Esophagus muscularis mucosa (tissue), 4 donors: ENCODE results near the gene WDFY2. TPM values are rescaled to one million over a fixed set of nuclear protein-coding genes. Genes with fewer than 3 reads are reported as not detected.

ENCODE experiments used
- DNase-seq: peaks from one replicate; pipeline ENCODE4 v3.0.0-alpha.2; 2017; ENCODE audit errors: extremely low spot score
- H3K27ac ChIP-seq, 4 donors: fragments of 200-600 bp; sonication (generic); replicated peaks in 1 of 4; 1 replicate in 3 of 4; 2 replicates in 1 of 4; pipeline ENCODE4 v1.5.1; 2016 to 2019; ENCODE audit warnings: mild to moderate bottlenecking in 1 of 4
- H3K27me3 ChIP-seq, 4 donors: fragments of 200-600 bp; sonication (generic); one replicate each; pipeline versions ENCODE4 v1.5.1 to v1.6.0; 2016 to 2019
- H3K36me3 ChIP-seq, 4 donors: fragments of 200-600 bp; sonication (generic); one replicate each; pipeline ENCODE4 v1.5.1; 2016 to 2019
- H3K4me1 ChIP-seq, 4 donors: fragments of 200-600 bp; sonication (generic); one replicate each; pipeline ENCODE4 v1.5.1; 2016 to 2019
- H3K4me3 ChIP-seq, 4 donors: fragments of 200-600 bp; sonication (generic); 1 replicate in 2 of 4; 2 replicates in 2 of 4; pipeline ENCODE4 v1.5.1; 2016 to 2019; ENCODE audit warnings: mild to moderate bottlenecking in 4 of 4, moderate library complexity in 1 of 4
- H3K9me3 ChIP-seq, 4 donors: fragments of 200-600 bp; sonication (generic); 1 replicate in 3 of 4; 2 replicates in 1 of 4; pipeline ENCODE4 v1.5.1; 2016 to 2019
- EP300 ChIP-seq: sonication (generic); formaldehyde crosslinking; IDR thresholded peaks from one replicate; pipeline ENCODE4 v1.6.1; 2017; ENCODE audit warnings: antibody characterized with exemption
- POLR2A ChIP-seq: fragments of 450-650 bp; IDR thresholded peaks from one replicate; pipeline ENCODE4 v1.6.1; 2017; ENCODE audit warnings: antibody characterized with exemption, moderate library complexity, mild to moderate bottlenecking, low read depth
- POLR2AphosphoS5 ChIP-seq, 2 donors: sonication (generic); formaldehyde crosslinking; IDR thresholded peaks; one replicate each; pipeline ENCODE4 v1.6.1; 2017; ENCODE audit warnings: antibody characterized with exemption in 2 of 2
- WGBS: methylation state at CpG from one replicate; pipeline ENCODE4 v1.1.5; 2018; 5-methylcytosine and 5-hydroxymethylcytosine counted together
- intact Hi-C: fragments of 100-400 bp; cut with DNase I; formaldehyde crosslinking; loops from one replicate; pipeline ENCODE4 v1.15.1; 2023
- total RNA-seq, 4 donors: library from RNA; depleted of rRNA; stranded (reverse); fragments of >200 nt; gene quantifications; one replicate each; pipeline versions ENCODE4 v1.1.0 to v1.2.1, GENCODE V29; 2016
- TF ChIP-seq, protein P1 (sequence below), 3 experiments: fragments of 200-600 bp in 2 of 3; fragments of 450-650 bp in 1 of 3; sonication (generic) in 2 of 3; IDR thresholded peaks; one replicate each; pipeline ENCODE4 v1.5.1; 2017 to 2019; ENCODE audit warnings: antibody characterized with exemption in 3 of 3, mild to moderate bottlenecking in 2 of 3, moderate library complexity in 1 of 3

Gene WDFY2
- total RNA-seq, 4 donors from 2014 or later, result 4.7 to 8.7 (median 5.7) TPM

DNA sequence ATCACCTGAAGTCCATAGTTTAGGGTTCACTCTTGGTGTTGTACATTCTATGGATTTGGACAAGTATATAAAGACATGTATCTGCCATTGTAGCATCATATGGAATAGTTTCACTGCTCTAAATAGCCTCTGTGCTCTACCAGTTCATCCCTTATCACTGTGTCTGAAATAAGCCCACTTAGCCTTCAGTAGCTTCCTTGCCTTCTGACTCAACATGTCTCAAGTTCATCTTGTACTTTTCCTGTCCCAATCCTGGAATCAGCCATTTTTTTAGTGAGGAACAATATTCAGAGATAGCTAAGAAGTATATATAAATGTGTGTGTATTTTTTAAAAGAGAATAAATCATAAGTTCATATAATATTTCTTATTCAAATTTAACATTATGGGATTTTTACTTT lies 140.5 kb downstream of the WDFY2 start:
- Histone ChIP-seq H3K4me1 (peaks cover 14 to 19% (median 15%) of the 10 kb centered on the region in 4 donors), H3K27me3 (no peaks in the 10 kb centered on the region), H3K27ac (no peak overlapping the region), H3K9me3 (no peaks in the 10 kb centered on the region), H3K4me3 (no peak overlapping the region), H3K36me3 (peaks cover 0 to 7% (median 0%) of the 10 kb centered on the region in 4 donors)
- DNase-seq, result no peak
- intact Hi-C loops, result loop anchor here (10.0 kb wide), 1 partner anchor 140 kb away; the partner anchor contains the start of gene WDFY2
- TF ChIP-seq POLR2A (no peak), POLR2AphosphoS5 (IDR thresholded peaks at IDR 0.05) (no peak), EP300 (no peak)
- TF ChIP-seq, protein P1, sequence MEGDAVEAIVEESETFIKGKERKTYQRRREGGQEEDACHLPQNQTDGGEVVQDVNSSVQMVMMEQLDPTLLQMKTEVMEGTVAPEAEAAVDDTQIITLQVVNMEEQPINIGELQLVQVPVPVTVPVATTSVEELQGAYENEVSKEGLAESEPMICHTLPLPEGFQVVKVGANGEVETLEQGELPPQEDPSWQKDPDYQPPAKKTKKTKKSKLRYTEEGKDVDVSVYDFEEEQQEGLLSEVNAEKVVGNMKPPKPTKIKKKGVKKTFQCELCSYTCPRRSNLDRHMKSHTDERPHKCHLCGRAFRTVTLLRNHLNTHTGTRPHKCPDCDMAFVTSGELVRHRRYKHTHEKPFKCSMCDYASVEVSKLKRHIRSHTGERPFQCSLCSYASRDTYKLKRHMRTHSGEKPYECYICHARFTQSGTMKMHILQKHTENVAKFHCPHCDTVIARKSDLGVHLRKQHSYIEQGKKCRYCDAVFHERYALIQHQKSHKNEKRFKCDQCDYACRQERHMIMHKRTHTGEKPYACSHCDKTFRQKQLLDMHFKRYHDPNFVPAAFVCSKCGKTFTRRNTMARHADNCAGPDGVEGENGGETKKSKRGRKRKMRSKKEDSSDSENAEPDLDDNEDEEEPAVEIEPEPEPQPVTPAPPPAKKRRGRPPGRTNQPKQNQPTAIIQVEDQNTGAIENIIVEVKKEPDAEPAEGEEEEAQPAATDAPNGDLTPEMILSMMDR (IDR thresholded peaks at IDR 0.05), result no peak

- H3K4me1 ChIP-seq, result peaks cover 16 to 31% (median 27%) of the 10 kb centered on the region in 4 donors
- no peaks in the 10 kb centered on the region for H3K9me3 ChIP-seq
- peaks cover 0 to 7% (median 0%) of the 10 kb centered on the region in 4 donors for H3K36me3 ChIP-seq
- H3K4me3 ChIP-seq, result no peak overlapping the region
- intact Hi-C loops, result loop anchor here (10.0 kb wide), 1 partner anchor 142 kb away; the partner anchor contains the start of gene WDFY2
- no peaks in the 10 kb centered on the region for H3K27me3 ChIP-seq
- H3K27ac ChIP-seq, result no peak overlapping the region
- 78% methylated on average over 3 of the region's 3 CpGs for WGBS
- no peak for DNase-seq
- TF ChIP-seq, protein P1 (IDR thresholded peaks at IDR 0.05), result no peak
- no peak for TF ChIP-seq EP300
- TF ChIP-seq POLR2A, result no peak
- no peak for TF ChIP-seq POLR2AphosphoS5 (IDR thresholded peaks at IDR 0.05)
Measured at GRCh38 chr13:51726446-51727193, 142.4 kb downstream of the WDFY2 start.

DNA sequence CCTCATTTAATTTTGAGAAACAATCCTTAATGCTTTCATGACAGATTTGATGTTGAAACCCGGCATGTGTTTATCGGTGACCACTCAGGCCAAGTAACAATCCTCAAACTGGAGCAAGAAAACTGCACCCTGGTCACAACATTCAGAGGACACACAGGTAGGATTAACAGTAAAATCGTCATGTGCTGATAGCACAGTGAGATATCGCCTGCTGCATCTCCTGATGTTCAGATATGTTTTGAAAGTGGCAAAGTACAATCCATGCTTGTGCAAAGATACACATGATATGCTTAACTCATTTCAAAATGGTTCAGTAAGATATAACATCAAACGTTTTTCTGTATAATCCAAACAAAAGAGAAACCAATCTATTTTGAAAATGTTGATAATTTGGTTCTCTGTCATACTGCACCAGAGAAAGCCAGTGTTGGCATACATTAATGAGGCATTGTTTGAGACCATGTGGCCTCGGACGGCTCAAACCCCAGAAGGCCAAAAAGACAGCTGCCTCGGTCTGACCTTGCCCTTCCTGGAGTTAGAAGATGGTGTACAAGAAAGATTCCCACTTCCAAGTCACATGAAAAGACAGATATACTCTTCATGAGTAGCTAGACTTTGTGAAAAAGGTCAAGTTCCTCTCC lies 143.5 kb downstream of the WDFY2 start:
- no peaks in the 10 kb centered on the region for H3K27me3 ChIP-seq
- no peak for DNase-seq
- intact Hi-C loops, result loop anchor here (10.0 kb wide), 1 partner anchor 143 kb away; the partner anchor contains the start of gene WDFY2
- H3K27ac ChIP-seq, result no peak overlapping the region
- H3K36me3 ChIP-seq, result peaks cover 0 to 7% (median 0%) of the 10 kb centered on the region in 4 donors
- WGBS, result 82% methylated on average over 8 of the region's 8 CpGs
- H3K4me1 ChIP-seq, result peaks cover 20 to 34% (median 31%) of the 10 kb centered on the region in 4 donors
- no peak overlapping the region for H3K4me3 ChIP-seq
- TF ChIP-seq EP300 (no peak), POLR2A (no peak), POLR2AphosphoS5 (IDR thresholded peaks at IDR 0.05) (no peak)
- TF ChIP-seq, protein P1 (IDR thresholded peaks at IDR 0.05), result no peak
- no peaks in the 10 kb centered on the region for H3K9me3 ChIP-seq

DNA sequence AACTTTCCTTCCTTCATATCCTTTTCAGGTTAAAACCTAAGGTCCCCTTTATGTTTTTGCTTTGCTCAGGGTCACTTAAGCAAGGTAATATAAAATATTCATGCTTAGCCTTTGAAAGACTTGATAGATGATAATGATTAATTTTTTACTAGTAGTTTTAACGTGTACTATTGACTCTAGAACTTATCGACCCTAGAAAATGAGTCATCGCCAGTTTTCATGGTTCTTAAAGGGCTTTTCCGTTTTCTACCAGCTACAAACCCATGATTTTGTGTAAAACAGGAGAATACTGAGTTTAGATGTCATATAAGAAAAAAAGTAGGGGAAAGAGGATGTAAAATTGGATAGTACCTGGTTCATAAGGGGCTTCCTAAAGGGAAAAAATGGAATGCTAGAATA lies 144.0 kb downstream of the WDFY2 start:
- Histone ChIP-seq H3K27me3 (no peaks in the 10 kb centered on the region), H3K4me3 (no peak overlapping the region), H3K9me3 (no peaks in the 10 kb centered on the region), H3K4me1 (peaks cover 20 to 34% (median 31%) of the 10 kb centered on the region in 4 donors), H3K36me3 (peaks cover 0 to 7% (median 0%) of the 10 kb centered on the region in 4 donors), H3K27ac (no peak overlapping the region)
- intact Hi-C loops, result loop anchor here (10.0 kb wide), 1 partner anchor 143 kb away; the partner anchor contains the start of gene WDFY2
- no peak for DNase-seq
- TF ChIP-seq POLR2A (no peak), EP300 (no peak), POLR2AphosphoS5 (IDR thresholded peaks at IDR 0.05) (no peak)
- TF ChIP-seq, protein P1 (IDR thresholded peaks at IDR 0.05), result no peak
- WGBS, result 93% methylated on average over 4 of the region's 4 CpGs
